ENCODE measurements around the gene LDHAL6B.
"Not testable (repeated sequence)": the region's sequence is repeated elsewhere in the genome, so short reads cannot be mapped to it uniquely, and the experiment has no call there.

Gene LDHAL6B

DNA sequence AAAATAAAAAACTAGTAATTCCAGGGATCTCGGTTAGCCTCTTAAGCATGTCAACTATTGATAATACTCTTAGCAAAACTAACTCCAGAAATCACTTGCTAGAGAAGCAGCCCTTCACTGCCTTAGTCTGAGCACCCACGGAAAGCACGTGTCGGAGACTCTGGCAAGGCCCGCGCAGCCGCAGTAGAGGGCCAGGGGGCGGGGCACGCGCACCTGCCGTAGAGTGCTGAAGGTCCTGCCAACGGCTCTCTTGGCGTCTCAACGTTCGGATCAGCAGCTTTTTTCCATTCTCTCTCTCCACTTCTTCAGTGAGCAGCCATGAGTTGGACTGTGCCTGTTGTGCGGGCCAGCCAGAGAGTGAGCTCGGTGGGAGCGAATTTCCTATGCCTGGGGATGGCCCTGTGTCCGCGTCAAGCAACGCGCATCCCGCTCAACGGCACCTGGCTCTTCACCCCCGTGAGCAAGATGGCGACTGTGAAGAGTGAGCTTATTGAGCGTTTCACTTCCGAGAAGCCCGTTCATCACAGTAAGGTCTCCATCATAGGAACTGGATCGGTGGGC lies at the start of gene LDHAL6B:
Gene LDHAL6B (plus strand): TSS at position 221 of the 561 bp plus-strand sequence. CDS start 98 bp downstream, at position 319.
- no peak for DNase-seq (ENCODE audit: low spot score)

DNA sequence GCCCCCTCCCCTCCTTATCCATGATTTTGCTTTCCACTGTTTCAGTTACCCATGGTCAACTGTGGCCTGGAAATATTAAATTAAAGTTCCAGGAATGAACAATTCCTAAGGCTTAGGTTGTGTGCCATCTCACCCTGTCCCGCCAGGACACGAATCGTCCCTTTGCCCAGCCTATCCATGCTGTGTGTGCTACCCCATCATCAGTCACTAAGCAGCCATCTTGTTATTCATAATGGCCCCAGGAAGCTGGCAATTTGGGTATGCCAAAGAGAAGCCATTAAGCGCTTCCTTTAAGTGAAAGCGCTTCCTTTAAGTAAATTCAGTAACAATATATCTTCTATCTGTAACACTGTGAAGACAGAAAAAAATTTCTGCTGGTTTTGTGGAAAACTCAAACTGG lies 49.2 kb upstream of the LDHAL6B start:
- no peak for DNase-seq (ENCODE audit: low spot score)

DNA sequence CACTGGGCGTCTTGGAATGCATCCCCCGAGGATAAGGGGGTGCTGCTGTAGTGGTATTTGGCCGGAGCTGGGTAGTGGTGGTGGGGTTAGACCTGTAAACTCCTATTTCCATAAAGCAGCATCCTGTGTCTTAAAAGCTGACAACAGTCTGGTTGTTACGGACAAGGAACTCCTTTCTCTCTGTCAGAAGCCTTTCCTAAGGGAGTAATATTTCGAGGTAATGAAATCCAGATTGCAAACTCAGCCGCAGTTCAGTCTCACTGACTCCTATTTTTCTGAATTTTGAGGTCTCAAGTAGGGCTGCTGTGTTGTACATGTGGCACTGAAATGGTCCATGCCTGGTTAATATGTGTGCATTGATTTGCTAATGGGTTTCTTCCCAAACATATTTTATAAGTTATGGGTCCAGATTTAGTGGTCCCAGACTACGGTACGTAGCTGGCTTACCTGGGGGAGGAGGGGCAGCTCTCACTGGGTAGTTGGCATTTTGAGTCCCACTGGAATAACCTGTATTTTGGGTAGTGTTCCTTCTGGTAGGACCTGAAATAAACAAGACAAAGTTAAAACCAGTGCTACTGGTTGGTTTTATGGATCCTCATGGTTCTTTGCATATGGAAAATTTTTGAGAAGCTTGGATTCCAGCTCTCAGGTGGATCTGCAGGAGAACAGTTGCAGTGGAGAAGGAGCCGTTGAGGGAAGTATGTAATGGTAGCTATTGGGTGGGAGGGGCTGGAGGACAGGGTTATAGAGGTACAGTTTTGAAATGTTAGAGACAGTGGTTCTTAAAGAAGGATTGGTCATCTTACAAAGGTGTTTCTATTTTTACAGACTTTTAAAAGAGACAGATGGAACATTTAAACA lies 48.6 kb upstream of the LDHAL6B start:
- no peak for DNase-seq (ENCODE audit: low spot score)

DNA sequence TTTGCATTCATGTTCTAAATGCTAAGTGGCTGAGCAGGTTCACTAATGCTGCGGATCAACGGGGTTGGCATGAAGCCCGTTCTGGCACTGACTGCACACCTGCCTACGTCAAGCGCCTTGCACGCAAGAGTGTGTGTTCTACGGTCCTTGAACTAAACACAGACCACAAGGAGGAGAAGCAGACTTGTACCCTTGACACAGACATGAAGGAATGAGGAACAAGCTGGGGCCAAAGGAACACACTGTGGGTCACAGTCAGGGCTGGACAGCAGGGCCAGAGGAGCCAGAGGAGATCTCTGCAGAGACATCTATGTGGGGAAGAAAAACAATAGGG lies 48.0 kb upstream of the LDHAL6B start:
- no peak for DNase-seq (ENCODE audit: low spot score)

DNA sequence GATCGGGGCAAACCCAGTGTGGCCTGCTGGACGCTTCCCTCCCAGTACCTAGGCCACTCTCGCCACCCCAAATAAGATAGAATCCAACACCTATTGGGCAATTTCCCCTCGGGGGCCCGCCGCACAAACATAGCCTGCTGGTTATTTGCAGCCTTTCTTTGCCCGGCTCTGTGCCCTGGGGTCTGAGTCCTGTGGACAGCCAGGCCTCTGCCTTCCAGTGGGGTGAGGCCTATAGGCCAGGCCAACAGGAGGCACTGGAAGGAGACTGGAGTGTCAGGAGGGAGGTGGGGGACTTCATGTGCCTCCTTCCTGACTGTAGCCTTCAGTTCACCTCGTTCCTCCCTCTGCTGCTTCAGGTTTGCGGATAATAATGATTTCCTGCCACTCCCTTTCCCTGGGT lies 47.4 kb upstream of the LDHAL6B start:
- no peak for DNase-seq (ENCODE audit: low spot score)

DNA sequence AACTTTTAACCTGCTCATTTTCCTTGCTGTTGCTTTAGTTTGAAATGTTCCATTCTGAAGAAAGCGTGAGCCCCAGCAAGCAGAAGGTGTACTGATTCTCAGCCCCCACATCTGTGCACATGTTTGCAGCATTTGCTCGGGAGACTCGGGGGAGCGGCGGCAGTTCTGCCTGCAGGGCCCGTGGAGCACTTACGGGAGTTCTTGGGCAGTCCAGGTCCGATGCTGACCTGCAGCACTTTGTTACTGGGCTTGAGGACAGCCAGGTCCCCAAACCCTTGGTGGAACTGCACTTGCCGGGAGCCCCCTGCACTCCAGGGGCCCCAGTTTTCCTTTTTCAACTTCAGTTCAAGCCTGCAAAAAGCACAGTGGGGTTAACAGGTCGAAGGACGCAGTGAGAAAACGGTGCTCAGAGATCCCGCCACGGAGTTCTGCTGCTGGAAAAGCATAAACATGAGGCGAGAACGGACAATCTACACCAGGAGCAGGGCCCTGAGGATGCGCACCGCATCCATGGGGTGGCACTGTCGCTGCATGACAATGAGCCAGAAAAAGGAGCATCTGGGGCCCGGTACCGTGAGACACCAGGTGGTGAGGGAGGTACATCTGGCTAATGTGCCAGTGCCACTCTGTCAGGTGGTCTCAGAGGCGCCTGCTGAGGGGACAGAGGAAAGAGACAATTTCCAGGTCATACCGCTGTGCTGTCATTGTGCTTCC lies 45.6 kb upstream of the LDHAL6B start:
- peak; percentile 71 for DNase-seq (ENCODE audit: low spot score)

DNA sequence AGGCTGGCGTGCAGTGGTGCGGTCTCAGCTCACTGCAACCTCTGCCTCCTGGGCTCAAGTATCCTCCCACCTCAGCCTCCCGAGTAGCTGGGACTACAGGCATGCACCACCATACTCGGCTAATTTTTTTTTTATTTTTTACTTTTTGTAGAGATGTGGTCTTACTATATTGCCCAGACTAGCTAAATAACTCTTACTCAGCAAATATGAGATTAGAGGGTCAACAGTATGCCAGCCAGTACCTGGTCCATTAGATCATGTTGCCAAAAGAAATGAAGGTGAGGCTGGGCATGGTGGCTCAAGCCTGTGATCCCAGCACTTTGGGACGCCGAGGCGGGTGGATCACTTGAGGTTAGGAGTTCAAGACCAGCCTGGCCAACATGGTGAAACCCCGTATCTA lies 44.6 kb upstream of the LDHAL6B start:
- DNase-seq (ENCODE audit: low spot score) = not testable (repeated sequence)

DNA sequence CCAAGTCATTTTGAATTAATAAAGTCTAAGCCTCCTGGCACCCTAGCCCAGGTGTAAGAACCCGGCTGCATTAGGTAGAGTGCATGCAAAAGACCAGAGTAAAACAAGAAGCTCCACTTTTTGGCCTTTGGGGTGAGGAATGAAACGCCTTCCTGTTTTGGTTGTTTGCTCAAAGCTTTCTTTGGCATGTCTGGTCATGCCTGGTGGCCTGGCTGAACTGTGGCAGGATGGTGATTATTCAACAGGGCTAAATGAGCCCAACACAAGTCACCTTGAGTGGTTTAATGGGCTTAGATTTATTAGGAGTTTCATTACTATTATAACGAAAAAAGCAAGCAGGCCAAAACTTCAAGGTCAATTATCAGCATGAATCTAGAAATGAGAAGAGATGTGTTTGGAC lies 40.9 kb upstream of the LDHAL6B start:
- no peak for DNase-seq (ENCODE audit: low spot score)

DNA sequence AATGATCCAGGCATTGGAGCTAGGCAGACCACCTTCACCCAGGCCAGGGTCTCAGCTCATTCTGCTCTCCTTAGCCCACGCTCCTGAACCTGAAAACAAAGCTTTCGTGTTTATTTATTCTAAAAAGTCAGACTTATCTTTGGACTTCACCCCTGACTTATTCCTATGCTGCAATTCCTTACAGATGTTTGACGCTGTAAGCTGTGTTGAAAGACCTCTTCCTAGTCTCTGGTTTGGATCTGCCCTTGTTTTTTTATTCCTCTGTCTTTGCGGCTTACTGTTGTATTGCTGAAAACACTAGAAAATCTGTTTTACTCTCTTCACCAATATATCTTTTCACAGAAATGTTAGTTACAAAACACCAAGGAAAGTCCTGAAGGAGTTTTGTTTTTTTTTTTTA lies 40.5 kb upstream of the LDHAL6B start:
- no peak for DNase-seq (ENCODE audit: low spot score)

DNA sequence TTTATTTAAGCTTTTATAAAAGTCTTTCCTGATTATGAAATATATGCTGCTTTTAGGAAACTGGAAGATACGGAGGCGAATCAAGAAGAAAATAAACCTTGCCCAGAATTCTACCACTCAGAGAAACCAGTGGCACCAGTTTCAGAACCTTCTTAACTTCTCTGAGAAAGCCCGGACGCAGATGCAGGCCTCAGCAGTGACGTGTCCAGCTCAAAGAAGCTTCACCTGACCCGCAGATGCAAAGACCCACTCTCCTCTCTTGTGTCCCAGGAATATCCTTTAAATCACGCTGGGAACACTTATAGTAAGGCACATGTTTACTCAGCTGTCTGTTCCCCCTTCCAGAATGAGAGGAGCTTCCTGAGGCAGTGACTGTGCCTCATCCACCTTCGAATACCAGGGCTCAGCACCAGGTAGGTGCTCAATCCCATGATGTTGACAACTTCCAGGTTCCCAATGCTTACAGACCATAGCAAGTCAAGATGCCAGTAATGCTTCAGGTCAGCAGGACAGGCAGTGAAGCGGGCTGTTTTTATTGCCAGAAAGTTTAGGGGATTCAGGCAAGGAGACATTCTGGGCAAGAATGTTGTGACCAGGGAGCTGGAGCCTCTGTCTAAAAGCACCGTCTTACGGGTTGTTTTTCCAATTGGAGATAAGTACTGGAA lies 39.9 kb upstream of the LDHAL6B start:
- DNase-seq (ENCODE audit: low spot score) = no peak

DNA sequence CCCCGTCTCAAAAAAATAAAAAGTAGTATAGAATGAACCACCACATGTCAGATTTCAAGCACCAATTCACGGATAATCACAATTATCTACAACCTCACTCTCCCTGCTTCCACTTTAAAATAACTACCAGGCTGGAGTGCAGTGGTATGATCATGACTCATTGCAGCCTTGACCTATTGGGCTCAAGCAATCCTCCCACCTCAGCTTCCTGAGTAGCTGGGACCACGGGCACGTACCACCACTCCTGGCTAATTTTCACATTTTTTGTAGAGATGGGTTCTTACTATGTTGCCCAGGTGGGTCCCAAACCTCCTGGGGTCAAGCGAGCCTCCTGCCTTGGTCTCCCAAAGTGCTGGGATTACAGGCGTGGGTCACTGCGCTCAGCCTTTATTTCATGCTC lies 38.1 kb upstream of the LDHAL6B start:
- no peak for DNase-seq (ENCODE audit: low spot score)

DNA sequence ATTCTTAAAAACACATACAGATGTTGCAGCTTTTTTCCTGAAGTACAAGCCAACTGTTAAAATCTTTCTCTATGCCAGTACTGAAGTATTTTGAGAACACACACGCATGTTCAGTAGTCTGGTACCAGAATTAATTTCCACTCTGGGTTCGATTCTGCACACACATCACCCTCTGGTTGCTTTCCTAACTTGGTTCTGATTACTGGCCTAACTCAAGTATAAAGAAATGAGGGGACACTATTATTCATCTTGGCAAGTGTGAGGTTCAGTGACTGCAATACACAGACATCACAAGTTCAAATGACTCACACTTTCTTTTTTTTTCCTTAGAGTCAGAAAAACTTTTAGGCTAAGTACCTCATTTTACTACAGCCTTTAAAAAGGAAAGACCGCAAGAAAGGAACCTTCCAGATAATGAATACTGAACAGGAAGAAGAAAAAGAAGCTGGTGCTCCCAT lies 37.4 kb upstream of the LDHAL6B start:
- DNase-seq (ENCODE audit: low spot score) = no peak

DNA sequence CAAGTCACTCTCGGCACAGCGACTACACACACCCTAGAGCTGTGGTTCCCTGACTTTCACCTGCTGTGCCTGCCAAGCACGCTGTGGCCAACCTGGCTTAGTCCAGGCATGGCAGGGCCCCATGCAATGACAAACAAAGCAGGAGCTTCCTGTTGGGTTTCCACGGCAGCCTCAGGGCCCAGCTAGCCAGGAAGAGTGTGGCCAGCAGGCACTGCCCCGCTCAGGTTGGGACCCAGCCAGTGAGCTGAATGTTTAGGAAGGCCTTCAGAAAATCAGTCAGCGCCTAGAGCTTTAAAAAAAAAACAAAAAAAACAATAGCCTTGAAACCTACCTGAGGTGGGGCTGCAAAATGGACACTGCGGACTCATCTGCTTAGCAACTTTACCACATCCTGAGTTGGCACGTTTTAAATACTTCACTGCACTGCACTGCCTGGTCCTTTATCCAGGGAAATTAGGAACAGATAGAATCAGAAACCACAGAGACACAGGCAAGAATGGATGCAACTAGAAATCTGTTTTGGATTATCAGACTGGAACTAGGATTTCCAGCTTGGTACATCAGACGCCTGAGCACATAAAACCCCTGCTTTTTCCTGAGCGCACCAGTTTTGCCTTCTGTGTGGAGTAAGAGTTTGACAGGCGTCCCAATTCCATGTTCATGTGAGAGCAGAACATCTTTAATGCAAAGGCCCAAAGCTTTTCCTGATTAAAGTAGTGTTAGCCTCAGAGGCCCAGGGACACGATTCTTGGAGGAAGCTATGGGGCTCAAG lies 36.2 kb upstream of the LDHAL6B start:
- no peak for DNase-seq (ENCODE audit: low spot score)

DNA sequence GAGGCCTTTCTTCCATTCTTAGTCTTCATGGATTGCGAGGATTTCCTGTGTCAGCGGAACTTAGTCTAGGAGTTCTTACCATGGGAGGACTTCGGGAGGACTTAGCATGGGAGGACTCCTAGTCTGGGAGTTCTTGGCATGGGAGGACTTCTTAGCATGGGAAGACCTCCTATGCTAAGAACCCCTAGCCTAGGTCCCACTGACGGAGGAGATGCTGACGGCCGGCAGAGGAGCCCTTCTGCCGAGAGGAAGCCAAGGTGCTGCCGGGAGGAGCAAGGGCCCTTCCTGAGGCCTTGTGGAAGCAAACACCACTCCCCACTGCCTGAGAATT lies 35.6 kb upstream of the LDHAL6B start:
- no peak for DNase-seq (ENCODE audit: low spot score)

DNA sequence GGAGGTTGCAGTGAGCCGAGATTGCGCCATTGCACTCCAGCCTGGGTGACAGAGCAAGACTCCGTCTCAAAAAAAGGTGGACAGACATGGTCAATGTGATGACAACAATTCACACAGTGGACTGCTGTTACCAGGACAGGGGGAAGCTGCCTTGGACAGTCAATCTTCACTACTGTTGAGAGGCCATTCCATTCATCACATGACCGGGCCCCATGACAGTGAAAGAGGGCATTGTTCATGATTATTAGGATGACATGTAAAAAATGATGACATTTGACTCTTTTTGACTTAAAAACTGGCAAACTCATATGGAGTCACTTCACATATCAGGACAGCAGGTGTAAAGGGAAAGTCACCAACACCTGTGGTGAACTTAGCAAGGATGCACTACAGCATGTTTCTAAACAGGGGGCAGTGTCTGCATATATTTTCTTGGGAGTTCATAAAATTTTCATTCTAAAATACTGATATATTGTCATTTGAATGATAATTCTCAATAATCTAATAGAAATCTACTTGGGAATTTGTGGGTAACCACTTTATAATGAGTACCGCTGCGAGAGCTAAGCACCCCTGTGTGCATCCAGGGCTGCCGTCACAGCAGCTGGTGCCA lies 34.2 kb upstream of the LDHAL6B start:
- no peak for DNase-seq (ENCODE audit: low spot score)

DNA sequence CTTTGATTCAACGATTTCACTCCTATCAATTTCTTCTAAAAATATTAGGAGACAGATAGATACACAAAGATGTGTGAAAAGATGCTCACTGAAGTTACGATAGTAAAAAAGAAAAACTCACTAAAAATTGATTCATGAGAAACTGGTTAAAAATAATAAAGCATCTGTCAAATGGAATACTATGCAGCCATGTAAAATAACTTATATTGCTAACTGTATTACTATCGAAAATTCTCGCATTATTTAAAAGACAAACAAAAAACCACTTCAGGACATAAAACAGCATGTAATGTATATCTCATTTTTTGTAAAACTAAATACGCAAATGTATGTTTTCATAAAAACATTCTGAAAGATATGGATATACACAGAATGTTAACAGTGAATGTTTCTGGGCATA lies 33.4 kb upstream of the LDHAL6B start:
- DNase-seq (ENCODE audit: low spot score) = no peak

DNA sequence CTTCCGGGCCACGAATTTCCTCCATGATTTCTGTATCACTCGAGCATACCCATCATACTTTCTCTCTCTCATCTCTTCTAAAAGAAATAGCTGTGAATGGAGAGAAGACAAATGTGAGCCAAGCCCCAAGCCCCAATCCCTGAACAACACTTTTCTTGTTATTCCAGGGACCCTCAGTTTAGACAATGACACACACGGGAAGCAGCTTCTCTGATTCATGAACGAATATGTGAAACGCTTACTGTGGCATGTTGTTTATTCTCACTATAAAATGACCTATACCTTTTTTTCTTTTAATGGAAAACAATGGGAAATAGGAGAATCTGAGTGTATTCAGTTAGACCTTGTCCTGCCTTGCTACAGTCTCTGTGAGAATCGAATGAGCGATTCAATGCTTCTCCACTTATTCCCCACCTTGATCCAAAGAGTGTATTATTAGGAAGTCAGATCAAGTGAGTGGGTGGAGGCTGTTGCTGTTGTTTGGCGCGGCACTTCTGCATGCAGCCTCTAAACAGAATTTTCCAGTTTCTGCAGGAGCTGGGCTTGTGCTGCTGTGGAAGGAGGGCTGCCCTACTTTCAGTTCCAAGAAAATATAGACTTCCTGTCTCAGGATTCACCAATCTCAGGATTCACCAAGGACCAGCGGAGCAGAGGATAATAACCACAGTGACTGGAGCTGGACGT lies 32.4 kb upstream of the LDHAL6B start:
- no peak for DNase-seq (ENCODE audit: low spot score)

DNA sequence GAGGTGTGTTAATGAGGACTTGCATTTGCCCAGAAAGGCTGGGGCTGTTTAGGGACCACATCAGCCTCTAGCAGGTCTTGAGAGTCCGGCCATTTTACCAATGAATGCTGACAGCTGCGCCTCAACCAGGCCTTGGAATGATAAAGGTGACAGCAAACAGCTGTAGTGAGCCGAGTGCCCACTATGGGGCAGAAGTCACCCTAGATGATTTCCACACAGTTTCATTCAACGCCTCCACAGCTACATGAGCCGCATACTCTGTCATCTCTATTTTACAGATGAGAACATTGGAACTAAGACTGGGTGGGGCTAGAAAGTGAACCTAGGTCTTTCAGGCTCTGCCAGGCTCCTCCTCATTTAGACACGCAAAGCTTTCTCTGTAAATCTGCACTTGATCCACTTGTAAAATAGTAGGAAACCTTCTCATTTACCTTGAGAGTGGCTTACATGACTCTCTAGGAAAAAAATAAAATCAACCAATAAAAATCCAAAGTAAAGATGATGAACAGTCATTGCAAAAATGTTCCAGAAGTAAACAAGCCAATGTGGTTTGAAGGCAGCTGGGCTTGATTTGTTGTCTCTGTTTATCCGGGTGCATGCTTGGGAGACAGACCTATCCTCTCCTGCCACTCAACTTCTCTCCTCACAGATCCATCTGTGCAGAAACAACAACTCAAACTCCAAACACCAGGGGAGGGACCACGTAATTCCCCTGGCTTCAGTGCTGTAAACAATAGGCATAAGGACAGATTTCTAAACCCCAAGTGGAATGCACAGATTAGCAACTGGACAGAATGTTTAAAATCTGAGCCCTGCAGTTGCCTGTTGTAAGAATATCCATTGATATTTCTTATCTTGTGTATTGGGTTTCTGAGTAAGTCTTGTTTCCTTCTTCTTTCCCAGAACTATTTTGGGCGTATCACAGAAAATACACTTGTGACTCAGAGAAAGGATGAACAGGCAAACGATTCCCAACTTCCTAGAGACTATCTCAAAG lies 31.5 kb upstream of the LDHAL6B start:
- peak; percentile 85 for DNase-seq (ENCODE audit: low spot score)

DNA sequence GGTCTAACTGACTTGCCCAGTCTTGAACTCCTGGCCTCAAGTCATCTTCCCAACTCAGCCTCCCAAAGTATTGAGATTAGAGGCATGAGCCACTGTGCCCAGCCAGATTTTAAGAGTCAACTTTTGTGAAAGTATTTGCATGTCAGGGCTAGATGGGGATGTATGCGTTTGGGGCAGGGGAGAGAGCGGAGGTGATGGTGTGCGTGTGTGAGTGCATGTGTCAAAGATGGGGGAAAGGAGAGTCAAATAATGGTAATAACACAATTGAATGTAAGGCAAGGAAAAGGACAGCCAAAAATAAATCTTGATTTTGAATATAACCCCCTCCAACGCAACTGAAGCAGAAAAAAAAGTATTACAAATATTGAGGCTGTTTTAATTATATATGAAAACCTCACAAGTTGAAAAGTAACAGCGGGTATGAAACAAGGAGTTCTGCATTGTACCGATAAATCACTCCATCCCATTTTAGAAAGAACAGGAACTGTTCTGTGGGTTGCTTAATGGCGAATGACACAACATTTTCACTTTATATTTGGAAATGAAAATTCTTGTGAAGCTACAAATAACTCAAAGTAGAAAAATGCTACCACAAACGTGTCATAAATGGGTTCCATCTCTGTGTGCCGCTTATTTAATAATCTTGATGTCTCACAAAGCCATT lies 29.9 kb upstream of the LDHAL6B start:
- DNase-seq (ENCODE audit: low spot score) = no peak
